H1 (cell line): ENCODE data around the gene SLC22A23.

ENCODE experiments used
- TAF1 ChIP-seq: IDR thresholded peaks from 2 replicates; pipeline ENCODE4 v1.6.1; 2011; ENCODE audit warnings: mild to moderate bottlenecking, low read depth, low read length
- TCF12 ChIP-seq: IDR thresholded peaks from 2 replicates; pipeline ENCODE4 v1.6.1; 2011; ENCODE audit warnings: low read depth, mild to moderate bottlenecking, low read length
- TF ChIP-seq, protein P1 (sequence below), 3 experiments: IDR thresholded peaks; 1 replicate in 2 of 3; 2 replicates in 1 of 3; pipeline versions ENCODE4 v1.5.1 to v1.6.1; 2011; ENCODE audit warnings: low read length in 3 of 3, mild to moderate bottlenecking in 3 of 3, inconsistent platforms in 2 of 3, low read depth in 1 of 3, moderate library complexity in 1 of 3; ENCODE audit not compliant: insufficient read depth in 1 of 3; ENCODE audit errors: control extremely low read depth in 1 of 3
- TF ChIP-seq, protein P2 (sequence below): IDR thresholded peaks from 2 replicates; pipeline ENCODE4 v1.6.1; 2011; ENCODE audit warnings: low read depth, mild to moderate bottlenecking, low read length; ENCODE audit not compliant: insufficient read depth

DNA sequence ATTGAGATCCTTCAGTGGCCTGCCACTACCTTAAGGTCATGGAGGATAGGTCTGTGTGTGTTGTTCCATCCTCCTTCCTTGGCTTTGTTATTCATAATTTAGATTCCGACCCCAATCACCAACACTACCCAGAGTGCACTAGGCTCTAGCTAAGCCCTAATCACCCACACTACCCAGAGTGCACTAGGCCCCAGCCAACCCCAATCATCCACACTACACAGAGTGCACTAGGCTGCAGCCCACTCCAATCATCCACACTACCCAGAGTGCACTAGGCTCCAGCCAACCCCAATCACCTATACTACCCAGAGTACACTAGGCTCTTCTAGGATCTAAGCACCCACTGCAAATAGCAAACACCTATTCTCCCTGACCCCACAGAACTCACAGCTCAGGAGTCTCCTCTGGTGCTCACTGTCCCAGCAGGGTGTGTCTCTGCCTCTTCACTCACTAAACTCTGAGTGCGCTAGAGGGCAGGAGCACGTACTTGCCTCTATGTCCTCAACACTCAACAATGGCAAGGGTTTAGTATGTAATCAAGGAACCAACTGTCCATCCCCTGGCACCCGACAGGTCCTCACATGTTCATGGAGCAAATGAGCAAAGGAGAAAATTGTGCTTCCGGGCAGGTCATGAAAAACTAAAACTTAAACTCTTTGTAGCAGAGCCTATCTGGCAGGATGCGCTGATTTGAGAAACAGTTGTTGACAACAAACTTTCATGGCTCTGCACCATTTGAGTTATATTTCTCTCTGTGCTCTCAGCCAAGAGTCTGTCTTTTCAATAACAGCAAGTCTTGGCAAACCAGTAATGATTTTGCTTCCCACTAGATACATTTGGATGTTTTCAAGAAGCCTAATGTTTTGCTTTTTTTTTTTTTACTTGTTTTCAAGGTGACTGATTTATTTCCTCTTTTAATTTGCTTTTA, 54.3 kb downstream of the SLC22A23 start:
- TF ChIP-seq, protein P1, sequence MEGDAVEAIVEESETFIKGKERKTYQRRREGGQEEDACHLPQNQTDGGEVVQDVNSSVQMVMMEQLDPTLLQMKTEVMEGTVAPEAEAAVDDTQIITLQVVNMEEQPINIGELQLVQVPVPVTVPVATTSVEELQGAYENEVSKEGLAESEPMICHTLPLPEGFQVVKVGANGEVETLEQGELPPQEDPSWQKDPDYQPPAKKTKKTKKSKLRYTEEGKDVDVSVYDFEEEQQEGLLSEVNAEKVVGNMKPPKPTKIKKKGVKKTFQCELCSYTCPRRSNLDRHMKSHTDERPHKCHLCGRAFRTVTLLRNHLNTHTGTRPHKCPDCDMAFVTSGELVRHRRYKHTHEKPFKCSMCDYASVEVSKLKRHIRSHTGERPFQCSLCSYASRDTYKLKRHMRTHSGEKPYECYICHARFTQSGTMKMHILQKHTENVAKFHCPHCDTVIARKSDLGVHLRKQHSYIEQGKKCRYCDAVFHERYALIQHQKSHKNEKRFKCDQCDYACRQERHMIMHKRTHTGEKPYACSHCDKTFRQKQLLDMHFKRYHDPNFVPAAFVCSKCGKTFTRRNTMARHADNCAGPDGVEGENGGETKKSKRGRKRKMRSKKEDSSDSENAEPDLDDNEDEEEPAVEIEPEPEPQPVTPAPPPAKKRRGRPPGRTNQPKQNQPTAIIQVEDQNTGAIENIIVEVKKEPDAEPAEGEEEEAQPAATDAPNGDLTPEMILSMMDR (IDR thresholded peaks at IDR 0.05; ENCODE audit: control extremely low read depth in 1 of 3, insufficient read depth in 1 of 3, low read depth in 1 of 3, low read length in 3 of 3), result no peak
- TF ChIP-seq, protein P2, sequence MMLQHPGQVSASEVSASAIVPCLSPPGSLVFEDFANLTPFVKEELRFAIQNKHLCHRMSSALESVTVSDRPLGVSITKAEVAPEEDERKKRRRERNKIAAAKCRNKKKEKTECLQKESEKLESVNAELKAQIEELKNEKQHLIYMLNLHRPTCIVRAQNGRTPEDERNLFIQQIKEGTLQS, result no peak
- no peak for TF ChIP-seq TAF1
- no peak for TF ChIP-seq TCF12
